NCI-H1436 (cell line): ENCODE results near the gene MAP3K14.

Experiments used
- DNase-seq: peaks from one replicate; lab custom pipeline; 2025; lab: John Stamatoyannopoulos, UW

Gene MAP3K14

DNA sequence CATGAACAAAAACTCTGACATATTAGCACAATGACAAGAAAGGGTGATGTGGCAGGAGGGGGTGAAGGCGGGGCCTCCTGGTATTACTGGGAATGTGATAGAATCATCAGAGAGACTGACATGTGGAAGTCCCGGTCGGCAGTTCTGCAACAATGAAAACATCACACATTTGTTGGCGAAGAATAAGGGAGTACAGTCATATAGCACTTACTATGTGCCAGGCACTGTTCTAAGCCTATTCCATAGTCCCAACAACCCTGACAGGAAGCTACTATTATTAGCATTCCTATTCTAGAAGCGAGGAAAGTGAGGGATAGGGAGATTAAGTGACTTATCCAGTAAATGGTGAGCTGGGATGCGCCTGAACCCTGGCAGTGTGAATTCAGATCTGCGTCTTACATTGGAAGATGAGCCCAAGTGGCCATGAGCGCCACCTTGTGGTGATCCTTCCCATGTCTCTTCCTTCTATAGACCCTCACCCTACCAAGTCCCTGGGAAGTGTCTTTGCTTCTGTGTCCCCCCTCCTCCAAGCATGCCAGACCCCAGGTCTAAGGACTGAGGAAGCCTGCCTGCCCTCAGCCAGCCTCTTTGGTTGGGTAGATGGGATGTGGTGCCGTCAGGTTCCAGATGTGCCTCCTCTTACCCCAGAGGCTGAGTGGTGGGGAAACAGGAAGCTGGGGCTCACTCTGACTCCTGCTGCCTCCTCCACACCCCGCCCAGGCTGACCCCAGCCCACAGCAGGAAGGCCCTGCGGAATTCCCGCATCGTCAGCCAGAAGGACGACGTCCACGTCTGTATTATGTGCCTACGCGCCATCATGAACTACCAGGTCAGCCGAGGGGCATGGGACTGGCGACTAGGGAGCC, 81.2 kb downstream of the MAP3K14 start:
- peak; percentile 77 for DNase-seq

DNA sequence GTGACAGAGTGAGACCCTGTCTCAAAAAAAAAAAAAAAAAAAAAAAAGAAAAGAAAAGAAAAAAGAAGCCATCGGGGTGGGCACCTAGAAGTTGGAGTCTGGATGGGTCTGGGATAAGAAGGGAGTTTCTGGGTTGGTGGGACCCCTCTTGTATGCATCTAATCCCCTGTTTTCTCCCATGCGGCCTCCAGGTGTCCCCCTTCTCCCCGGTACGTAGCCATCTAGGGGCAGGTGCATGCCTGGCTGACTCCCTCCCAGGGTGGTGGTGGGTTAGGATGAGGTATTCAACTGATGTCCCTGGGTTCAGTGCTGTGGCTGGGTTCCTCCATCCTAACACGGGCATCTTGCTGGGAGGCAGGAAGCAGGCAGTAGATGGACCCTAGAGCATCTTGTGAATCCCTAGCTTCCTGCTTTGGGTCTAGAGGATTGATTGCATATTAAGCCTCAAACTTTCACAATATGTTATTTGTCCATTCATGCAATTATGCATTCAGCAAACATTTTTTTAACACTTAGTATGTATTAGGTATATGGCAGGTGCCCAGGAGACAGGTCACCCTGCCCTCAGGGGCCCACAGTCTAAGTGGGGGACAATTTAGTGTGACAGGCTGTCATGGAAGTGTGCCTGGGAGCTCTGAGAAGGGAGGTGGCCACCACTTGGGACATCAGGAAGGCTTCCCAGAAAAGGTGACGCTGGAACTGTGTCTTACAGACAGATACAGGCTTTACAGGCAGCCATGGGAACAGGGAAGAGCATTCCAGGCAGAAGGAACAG, 82.0 kb downstream of the MAP3K14 start:
- DNase-seq = peak; percentile 78

DNA sequence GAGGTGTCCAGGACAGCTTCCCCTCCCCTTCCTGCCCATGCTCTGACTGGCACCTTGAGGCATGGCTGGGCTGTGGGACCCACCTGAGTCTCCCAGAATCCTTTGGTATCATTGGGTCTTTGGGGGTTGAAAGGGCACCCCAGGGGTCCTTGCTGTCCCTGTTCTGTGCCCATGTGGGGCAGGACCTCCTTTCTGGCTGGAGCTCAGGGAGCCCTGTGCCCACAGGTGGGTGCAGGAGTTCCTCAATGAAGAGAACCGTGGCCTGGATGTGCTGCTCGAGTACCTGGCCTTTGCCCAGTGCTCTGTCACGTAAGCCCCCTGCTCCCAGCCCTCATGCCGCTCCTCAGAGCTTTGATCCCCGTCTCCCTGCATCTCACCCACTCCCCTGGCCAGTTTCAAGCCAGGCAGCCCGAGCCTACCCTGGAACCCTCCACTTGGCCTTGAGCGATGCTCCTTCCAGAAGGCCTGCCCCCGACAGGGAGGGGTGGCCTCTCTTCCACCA, 83.3 kb downstream of the MAP3K14 start:
- no peak for DNase-seq

DNA sequence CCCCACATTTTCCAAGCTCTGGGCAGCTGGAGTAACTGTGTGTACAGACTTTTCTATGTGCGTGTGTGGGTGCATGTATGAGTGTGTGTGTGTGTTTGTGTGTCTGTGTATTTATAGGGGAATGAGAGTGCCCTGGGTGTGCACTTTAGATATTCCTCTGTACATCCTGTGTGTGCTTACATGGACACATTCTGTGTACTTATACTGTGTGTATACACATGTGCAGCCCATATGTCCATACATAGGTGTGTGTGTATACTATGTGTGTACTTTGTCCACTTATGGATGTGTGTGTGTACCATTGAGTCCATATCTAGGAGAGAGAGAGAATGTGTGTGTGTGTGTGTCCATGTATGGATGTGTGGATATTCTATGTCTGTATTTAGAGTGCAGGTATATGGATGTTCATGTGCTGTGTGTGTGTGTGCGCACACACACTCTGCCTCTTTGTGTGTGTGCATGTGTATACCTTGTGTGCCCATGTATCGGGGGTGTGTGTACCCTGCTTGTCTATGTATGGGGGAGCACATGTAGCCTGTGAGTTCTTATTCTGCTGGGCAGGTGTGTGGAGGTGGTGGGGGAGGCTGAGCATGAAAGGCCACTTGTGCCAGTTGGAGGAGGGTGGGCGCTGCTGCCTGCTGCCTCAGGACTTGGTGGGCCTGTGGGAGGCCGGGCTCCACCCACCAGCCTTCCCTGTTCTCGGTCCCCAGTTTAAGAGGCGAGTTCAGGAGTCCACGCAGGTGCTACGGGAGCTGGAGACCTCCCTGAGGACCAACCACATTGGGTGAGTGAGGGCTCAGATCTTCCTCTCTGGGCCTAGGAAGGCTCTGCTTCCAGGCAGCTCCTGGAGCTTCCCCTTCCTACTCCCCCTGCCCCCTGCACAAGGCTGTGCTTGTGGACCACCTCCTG, 84.1 kb downstream of the MAP3K14 start:
- DNase-seq = no peak

DNA sequence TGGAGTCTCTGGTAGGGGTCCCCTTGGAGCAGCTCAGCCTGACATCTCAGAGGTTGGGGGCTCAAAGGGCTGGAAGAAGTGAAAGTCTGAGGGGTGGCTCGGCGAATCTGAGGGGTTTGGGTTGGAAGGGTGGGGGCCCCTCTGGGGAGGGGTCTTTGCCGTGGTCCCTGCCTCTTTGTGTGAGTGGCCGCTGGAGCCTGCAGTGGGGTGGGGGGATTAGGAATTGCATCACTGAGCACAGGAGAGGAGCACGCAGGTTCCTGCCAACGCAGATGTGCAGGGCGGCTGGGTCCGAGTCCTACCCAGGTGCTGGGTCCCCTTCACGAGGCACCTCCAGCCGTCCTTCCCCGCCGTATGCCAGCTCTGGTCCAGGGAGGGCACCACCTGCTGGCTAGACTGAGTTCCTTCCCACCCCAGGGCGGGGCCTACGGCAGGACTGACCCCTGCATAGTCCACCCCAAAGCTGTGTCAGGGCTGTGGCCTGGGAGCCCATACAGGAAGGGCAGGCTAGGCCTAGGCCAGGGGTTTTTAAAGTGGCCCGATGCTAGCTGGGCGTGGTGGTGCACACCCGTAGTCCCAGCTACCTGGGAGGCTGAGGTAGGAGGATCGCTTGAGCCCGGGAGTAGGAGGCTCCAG, 85.2 kb downstream of the MAP3K14 start:
- no peak for DNase-seq

DNA sequence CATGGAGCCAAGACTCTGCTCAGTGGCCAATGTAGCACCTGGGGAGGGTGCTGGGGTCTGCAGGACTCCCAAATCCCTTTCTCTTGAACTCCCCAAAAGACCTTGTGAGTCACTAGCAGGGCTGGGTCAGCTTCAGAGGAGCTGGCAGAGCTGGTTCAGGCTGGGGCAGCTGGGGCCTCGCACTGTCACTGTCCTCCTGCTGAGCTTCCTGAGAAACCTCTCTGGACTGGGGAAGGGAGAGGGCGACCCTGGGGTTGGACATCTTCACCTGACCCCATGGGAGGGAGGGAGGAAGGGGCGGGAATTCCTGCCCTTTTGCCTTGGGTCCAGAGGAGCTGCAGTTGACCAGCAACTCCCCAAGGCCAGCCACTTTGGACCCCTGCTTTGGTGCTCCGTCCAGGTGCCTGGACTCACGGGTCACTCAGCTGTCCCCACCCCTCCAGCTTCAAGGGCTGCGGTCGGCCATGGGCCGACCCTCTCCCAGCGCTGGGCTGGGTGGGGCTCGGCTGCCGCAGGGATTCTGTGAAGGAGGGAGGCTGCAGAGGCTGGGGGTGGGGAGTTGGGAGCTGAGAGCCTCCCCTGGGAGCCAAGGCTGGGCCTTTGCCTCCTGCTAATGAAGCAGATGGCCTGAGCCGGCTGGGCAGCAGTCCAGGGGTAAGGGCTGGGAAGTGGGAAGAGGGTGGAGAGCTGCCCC, 85.9 kb downstream of the MAP3K14 start:
- DNase-seq = peak; percentile 22

DNA sequence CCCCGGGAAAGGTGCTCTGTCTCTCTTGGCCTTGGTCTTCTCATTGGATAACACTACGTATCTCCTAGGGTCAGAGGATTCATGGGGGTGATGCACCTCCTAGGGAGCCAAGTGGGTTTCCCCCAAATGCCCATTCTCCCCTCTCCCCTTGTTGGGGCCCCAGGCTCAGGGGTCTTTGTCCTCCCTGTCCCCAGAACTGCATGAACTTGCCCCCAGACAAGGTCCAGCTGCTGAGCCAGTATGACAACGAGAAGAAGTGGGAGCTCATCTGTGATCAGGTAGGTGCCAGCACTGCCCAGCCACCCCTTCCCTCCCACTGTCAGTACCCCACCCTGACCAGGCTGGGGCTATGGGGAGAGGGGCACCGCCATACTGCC, 86.4 kb downstream of the MAP3K14 start:
- no peak for DNase-seq

DNA sequence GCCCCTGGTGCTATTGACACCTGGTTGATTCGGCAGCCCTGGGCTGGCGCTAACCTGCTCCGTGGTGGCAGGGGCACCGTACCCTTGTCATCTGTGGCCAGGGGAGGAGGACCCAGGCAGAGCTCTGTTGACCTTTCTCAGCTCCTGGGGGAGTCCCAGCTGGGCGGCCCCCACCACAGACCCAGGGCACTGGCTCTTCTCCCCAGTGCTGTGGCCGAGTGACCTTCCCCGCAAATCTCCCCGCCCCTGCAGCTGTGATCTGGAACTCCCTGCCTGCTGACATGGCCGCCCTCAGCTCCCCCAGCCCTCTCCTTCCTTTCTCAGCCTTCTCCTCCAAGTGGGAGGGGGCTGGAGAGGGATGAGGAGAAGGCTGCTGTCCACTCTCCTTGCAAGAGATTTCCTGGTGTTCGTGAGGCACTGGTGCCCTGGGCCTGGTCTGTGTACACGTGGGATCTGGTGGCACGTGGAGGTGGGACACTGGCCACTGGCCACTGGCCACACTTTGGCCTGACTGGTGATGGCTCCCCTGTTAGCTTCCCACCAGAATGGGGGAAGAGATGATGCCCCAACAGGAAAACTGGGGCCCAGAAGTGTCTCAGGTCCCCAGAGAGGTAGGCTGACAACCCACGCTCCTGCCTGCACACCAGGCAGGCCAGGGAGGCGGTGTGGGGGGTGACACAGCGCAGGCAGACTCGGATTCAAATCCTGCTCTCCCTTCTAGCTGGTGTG, 87.0 kb downstream of the MAP3K14 start:
- no peak for DNase-seq

DNA sequence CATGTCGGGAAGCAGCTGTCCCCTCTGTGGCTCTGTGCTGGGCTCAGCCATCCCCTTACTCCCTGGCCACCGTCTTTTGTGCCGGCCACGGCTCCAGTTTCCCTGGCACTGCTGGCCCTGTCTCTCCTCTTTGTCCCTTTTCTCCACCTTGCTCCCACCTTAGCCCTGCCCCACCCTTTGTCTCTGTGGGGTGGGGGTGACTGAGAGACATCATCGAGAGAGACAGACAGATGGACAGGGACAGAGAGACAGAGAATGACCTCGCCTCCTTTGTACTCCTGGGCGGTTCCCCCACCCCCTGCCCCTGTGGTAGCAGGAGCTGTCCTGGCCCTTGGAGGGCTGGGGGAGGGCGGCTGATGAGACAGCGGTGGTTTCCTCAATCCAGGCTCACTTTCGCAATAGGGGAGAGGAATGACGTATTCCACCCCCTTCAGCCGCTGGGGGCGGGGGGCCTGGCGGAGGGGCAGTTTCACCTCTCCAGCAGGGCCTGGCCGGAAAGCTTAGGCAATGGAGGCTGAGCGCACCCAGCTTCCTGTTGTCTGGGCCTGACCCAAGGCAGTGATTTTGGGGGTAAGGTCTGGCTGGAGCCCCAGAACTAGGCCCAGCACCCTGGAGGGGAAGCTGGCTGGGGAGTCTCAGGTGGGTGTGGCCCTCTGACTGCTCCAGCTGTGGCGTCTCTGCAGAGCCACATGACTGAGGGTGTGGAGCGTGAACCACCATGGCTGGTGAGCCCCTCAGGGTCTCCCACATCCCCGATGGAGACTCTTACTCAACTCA, 87.9 kb downstream of the MAP3K14 start:
- no peak for DNase-seq

DNA sequence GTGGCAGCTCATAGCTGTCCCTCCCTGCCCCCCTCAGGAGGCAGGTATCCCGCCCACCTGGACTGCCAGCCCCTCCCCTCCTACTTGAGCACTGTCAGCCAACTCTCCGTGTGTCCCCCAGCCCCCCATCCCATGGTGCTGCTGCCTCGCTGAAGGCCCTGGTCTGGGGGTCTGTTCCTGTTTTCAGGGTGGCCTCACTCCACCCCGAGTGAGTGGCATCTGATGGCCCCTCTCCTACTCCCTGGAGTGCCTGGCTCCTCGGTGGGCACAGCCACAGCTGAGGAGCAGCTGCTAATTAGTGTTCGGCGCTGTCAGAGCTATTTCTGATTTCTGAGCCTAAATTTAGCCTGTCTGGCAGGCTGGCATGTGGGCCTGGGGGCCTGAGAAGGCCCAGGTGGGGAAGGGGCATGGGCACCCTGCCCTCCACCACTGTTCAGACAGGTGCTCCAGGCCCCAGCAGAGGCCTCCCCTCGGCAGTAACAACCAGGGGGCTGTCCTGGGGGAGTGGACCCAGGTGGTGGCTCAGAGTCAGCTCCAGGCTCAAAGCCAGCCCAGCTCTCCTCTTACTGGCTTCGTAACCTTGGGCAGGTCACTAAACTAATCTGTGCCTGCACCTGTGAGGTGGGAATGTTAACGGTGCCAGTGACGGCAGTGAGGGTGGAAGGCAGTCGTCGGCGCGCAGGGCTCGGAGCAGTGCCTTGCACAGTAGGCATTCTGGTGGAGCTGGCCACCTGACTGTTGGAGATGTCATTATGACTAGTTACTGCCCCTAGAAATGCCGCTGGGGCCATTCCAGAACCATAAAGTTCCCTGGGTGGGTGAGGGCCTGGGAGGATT, 88.7 kb downstream of the MAP3K14 start:
- DNase-seq = no peak

DNA sequence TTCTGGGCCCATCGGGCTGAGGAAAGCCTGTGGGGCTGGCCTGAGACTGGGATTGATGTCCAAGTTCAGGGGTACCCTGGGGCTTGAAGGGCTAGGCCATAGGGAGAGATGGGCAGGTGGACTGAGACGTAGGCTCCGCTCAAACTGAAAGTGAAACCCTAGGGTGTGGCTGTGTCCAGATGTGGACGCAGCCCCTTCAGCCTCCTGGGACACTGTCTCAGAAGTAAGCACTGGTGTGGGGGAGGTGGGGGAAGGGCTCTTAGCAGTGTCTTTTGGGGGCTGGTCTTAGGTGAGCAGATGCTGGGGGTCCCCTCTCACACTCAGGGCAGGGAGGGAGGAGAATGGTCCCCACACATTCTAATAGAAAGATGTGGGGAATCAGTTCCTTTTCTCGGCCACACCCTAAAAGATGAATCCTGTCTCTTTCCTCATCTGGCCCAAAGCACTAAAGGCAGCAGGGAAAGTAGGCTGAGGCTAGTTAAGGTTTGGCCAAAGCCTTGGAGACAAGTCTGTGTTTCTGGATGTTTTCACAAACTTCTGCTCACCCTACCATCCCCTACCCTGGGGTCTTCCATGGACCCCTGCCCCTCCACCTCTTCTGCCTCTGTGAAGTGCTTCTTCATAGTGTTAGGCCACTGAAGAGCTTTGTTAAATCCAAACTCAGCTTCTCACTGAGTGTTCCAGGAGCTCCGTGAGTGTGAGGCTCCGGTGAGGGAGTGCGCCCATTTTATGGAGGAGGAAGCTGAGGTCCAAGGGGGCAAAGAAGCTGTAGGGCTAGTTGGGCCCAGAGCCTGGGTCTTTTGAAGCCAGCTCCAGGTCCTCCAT, 89.5 kb downstream of the MAP3K14 start:
- no peak for DNase-seq

DNA sequence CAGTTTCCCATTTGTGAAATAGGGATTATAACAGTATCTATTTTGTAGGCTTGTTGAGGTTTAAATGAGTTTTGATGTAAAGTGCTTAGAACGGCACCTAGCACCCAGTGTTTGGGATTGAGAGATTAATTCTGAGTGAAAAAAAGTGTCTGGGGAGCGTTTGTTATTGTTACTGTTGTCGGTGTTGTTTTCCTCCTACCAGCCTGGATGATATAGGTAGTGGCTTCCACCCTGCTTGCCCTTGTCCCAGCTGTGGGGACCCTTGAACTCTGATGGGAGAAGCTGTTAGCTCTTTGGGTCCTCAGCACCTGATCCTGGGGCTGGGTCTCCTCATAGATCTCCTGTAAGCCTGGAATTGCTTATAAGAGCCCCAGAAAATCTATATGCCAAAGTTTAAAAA, 90.2 kb downstream of the MAP3K14 start:
- DNase-seq = no peak

DNA sequence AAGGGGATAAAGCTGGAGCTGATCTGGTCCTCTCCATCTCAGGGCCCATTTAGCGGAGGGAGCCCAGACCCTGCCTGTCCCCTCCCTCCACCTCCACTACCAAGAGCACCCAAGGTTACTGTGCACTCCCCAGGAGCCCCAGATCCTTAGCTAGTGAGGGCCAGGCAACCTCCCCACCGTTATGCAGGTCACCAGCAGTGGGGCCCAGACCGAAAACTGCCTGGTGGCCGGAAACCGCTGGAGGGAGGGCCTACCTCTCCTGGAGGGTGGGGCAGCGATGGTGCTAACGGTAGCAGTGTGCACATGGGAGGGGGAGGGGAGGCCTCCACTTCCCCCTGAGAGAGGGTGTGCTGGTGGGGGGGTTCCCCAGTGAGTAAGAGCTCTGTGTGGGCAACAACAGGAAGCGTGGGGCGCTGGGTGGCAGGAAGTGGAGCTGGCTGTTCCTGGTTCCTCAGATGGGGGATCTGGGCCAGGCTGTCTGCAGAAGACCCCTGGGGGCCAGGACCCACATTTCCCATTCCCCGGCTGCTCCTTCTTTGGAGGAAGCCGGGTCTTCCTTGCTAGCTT, 90.8 kb downstream of the MAP3K14 start:
- DNase-seq = no peak

DNA sequence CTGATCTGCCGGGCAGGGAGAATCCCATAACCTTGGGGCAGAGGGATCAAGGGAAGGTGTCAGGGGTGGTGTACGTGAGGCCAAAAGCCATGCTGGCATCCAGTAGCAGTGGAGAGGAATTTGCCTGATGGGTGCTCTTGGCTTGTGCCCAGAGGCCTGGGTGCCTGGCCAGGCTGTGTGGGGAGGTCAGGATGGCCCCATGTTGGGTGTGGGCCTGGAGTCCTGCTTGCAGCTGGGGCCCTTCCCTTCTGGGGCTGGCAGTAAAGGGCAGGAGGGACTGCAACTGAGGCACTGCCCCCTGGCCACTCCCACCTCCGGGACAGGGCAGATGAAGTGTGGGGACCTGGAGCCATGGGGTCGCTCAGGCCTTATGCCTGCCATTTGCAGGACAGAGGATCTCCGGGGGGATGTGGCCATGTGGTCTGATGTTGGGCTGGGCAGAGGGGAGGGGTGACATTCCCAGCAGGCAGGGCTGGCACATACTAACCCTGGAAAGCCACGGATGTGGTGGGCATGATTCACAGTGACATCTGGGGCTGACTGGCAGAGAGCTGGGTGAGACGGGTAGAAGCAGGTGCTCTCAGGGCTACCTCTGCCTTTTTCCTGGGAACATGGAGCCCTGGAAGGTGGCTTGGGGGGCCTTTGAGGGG, 91.6 kb downstream of the MAP3K14 start:
- no peak for DNase-seq

DNA sequence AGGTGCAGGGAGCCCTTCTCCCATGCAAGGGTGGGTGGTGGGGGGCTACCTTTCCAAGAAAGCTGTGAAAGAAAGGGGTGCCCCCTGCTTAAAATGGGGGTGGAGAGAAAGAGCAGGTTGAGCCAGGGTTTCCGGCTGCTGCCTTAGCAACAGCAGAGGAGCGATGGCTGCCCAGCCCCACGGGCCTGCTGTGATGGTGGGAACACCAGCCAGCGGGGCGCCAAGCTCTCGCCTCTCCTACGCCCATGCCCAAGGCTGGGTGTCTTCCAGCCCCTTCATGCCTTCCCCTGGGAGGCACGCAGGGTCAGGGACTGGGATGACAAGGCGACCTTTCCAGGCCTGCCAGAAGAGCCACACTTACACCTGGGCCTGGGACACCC, 92.2 kb downstream of the MAP3K14 start:
- no peak for DNase-seq

DNA sequence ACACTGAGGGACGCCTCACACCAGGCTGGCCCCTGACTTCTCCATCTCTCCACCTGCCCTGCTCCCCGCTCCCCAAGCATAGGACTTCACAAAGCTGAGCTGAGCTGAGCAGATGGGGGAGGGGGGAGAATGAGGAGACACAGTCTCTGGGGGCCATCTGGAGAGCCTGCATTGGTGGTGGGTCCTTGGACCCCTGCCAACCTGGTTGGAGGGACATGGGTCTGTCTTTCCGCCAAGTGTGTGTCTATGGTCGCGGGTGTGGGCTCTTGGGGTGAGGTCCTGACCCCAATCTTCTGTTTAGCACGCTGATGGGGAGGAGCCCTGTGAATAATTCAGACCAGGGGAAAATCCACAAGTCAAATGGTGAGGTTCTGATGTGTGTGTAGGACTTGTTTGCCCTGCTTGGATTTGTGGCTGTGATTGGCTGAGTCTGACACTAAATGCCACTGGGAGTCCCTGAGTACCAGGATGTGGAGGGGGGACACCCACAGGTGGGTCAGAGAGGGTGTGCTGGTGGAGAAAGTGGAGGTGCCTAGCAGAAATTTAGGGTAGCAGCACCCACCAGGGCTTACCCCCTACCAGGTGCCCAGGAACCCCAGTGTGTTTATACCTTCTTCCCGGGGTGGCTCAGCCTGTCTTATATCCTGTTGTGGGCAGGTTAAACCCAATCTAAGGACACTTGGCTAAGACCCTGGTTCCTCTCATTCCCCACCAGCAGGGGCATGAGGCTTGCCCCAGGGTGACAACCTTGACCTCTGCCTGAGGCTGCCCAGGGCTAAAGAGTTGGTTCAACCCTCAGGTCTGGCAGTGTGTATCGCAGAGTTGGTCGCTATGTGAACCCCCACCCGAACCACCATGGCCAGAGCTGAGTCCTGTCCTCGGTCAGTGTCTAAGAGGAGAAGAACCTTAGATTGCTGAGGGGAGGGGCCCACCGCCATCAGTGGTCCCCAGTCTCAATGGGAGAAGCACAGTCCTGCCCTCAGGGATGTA, 93.0 kb downstream of the MAP3K14 start:
- DNase-seq = no peak
